Nucleus accumbens (tissue), 56 donors: ENCODE results near the gene GPR156.
"Not testable (repeated sequence)": the region's sequence is repeated elsewhere in the genome, so short reads cannot be mapped to it uniquely, and the experiment has no call there.

Source experiments
- DNase-seq, 56 donors: peaks; one replicate each; lab custom pipeline; 2025; lab: John Stamatoyannopoulos, UW

GPR156 gene

DNA sequence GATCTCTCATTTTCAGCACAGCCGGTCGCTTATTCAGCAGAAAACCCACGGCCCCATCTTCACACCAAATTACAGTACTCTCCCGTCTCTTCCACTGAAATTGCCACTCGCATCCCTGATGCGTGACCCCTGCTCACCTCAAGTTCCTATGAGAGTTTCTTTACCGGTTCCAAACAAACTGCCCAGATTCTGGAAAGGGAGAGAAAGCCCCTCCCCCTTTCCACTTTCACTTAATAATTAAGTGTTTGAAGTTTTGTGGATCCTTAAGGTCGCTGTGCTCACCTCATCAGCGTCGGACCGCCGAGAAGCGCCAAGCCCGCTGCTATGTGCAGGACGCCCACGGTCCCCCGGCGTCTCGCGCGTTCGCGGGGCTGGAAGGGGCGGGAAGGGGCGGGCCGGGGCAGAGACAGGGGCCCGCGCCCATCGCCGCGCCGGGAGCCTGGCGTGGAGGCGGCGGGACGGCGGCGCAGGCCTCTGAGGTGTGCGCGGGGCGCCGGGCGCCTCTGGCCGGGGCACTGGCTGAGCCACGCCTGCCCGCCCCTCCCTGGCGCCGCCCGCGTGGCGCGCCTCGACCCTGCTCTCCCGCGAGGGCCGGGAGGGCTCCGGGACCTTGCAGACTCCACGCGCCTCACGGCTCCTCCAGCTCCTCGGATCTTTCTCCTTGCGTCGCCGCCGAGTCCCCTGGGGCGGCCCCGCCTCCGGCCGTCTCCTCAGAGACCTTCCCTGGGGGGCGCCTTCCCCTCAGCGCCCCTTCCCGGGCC, at the start of gene GPR156:
GPR156 (minus strand) TSS at position 476 of the 761 bp plus-strand sequence. CDS start 41,124 bp downstream, outside the sequence.
- DNase-seq = peak in 1 of 56 donors; percentile 11

DNA sequence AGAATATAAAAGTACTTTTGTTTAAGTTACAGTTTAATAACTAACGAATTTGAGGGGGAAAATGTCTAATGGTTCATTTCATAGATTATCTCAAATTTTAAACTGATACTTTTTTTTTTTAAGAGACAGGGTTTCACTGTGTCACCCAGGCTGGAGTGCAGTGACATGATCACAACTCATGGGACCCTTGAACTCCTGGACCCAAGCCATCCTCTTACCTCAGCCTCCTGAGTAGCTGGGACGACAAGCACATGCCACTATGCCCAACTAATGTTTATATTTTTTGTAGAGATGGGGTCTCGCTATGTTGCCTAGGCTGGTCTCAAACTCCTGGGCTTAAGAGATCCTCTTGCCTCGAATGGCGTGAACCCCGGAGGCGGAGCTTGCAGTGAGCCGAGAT, 47.6 kb upstream of the GPR156 start:
- DNase-seq = no peak

DNA sequence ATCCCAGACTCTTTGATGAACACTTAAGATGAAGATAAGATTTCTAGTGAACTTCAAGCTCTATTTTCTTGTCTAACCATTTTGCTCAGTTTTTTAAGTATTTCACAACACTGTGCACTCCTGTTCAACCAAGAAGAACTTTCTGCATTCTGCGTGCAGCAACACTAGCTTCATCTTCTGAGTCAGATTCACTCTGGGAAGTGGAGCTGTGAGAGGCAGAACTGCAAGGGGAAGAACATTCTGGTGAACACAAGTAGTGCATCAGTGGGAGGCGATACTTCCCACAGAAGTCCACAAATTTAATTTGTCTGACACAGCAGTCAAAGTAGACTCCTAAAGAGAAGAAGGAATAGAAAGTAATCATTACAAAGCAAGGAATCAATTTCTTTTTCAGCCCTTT, 46.1 kb upstream of the GPR156 start:
- DNase-seq = peak in 13 of 56 donors; percentile 20 to 67 (median 39)

DNA sequence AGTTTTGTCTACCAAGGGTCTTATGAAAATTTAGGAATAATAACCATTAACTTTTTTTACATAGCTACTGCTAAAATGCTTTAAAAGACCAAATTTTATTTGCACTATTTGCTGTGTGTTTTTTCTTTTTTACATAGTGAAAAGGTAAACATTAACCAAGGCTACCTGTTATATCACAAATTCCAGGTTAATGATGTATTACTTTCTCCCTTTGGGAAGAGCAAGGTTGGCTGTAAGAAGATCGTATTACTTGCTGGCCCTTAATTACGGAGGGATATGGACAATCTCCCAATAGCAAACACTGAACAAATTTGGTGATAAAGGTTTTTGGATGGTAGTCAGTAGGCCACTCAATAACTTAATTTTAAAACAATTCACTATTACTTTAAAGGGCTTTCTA, 41.8 kb upstream of the GPR156 start:
- no peak for DNase-seq

DNA sequence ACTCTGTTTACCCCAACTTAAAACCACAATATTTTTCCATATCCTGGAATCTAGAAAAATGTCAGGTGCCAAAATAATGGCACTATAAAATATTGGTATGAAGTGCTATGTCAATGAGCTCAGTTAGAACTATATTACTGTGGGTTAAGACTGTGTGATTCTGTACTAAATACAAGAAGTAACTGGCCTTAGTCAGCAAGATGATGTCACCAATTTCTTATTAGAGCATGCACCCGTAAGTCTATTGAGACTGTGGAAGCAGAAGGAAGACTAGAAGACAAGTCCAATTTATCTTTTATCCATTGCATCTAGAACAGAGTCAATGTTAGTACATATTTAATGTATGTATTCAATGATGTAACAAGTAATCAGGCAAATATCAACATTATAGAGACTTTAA, 39.2 kb upstream of the GPR156 start:
- no peak for DNase-seq

DNA sequence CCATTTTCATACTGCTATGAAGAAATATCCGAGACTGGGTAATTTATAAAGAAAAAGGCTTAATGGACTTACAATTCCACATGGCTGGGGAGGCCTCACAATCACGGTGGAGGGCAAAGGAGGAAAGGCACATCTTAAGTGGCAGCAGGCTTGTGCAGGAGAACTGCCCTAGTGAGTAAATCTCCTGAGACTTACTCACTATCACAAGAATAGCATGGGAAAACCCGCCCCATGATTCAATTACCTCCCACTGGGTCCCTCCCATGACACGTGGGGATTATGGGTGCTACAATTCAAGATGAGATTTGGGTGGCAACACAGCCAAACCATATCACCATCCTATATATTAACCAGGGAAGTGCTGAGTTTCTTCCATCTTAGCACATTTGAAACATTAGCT, 38.7 kb upstream of the GPR156 start:
- peak in 3 of 56 donors; percentile 12 to 33 (median 15) for DNase-seq

DNA sequence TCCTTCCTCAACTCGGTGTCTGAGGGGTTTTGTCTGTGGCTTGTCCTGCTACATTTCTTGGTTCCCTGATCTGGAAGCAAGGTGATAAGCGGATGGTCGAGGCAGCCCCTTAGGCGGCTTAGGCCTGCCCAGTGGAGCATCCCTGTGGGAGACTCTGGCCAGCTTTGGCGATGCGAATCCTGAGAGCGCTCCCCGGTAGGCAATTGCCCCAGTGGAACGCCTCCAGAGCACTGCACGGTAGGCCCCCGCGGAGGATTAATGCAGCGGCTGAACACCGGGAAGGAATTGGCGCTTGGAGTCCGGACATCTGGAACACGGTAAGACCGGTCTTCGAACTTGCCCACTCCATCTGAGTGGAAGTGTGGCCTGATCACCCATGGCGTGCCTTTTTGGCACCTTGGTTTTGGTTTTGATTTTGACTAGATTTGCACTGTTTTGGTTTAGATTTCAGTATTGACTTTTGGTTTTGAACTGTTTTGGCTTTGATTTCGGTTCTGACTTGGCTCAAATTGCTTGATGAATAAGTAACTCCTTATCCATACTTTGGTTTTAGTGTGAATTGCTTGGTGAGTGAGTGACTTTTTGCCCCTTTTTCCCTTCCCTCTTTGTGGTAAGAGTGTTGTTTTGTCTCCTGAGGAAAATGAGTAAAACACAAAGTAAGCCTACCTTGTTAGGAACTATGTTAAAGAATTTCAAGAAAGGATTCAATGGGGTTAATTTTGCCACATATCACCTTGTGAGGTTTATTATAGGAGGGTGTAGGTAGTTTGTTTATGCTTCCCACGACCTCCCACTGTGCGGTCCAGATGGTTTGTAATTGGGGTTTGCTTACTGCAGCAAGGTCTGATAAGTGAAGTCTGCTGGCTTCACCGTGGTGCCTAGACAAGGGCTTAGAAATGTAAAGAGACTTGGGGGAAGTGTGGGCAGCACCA, 27.1 kb upstream of the GPR156 start:
- no peak for DNase-seq

DNA sequence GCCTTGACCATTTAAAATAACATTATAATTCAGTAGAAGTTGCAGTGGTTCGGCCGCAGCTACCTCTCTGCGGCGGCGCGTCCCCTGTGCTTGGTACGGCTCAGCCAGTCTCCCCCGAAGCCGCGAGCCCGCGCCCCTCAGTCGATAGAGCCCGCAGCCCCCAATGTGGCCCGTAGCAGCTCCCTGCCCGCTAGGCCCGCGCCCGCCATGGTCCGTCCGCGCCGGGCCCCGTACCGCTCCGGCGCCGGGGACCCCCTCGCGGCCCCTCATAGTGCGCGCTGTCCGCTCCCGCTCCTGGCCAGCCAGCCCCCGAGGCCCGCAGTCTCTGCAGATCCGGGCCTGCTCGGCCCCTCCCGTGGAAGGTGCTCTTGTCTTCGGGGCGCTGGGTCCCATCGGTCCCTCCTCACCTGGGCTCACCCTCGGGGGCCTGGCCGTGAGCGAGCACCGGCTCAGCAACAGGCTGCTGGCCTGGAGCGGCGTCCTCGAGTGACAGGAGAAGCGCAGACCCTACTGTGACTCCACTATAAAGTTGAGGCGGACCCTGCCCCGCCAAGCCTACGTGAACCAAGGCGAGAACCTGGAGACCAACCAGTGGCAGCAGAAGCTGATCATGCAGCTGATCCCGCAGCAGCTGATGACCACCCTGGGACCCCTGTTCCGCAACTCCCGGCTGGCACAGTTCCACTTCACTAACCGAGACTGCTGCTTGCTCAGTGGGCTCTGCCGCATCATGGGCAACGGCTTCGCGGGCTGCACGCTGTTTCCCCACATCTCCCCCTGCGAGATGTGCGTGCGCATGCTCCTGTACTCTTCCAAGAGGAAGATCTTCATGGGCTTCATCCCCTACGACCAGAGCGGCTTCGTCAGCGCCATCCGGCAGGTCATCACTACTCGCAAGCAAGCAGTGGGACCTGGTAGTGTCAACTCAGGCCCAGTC, 21.8 kb upstream of the GPR156 start:
- DNase-seq = no peak

DNA sequence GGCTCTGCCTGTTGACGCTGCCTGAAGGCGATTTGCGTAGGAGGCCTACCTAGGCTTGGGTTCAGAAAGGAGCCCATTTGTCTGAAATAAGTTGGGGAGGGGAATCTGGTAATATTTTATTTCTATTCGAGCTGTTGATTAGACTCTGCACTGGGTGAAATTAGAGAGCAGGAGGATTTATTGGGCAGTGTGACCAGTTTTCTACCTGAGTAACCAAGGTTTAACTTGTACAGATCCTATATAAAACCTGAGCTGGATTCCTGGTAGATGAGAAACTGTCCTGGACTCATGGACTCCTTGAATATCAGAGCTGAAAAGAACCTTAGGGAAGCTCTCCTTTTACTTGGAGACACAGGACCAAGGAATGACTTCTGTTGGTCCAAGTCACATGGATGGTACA, 19.6 kb upstream of the GPR156 start:
- no peak for DNase-seq

DNA sequence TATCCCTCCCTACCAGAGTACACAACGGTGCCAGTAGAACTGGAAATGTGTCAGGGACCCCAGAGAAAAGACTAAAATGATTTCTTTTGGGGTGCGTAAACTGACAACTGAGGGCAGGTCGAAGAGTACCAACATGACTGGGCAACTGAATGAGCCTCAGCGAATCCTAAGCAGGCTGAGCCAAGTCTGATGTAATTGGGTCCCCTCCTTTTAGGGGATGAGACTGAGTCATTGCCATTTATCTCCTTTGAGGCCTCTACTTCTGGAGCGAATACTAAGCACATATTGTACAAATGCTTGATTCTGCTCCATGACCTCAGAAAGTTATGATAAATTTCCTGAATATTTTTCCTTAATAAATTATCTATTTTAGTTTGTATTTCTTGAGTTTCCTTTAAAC, 17.3 kb upstream of the GPR156 start:
- DNase-seq = no peak

DNA sequence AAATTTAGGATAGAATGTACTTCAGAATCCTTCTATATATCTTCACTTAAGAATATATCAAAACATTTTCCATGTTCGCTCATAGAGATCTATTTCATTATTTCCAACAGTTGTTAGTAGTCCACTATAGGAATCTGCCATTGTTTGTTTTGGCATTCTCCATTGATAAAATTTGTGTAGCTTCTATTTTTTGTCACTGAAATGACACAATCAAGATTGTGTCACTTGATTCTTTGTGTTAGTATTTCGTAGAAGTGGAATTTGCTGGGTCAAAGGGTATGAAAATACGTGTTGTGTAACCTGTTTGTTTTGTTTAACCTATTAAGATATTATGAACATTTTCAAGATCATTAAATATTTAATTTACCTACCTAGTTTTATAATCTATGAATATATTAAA, 15.9 kb upstream of the GPR156 start:
- DNase-seq = no peak

DNA sequence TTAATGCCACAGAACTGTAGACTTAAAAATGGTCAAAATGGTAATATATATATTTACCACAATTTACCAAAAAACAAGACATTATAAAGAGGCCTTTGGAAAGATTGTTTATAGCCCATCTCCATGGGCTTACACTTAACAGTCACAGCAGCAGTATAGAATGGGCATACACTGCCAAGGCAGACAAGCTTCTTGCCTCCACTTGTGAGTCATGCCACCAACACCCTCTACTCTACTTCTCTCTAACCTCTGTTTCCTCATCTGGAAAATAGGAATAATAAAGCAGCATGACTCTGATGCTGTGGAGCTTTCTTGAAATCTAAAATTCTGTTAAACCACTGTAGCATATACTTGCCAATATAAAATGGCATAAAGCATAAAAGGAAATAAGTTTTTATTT, 14.4 kb upstream of the GPR156 start:
- no peak for DNase-seq

DNA sequence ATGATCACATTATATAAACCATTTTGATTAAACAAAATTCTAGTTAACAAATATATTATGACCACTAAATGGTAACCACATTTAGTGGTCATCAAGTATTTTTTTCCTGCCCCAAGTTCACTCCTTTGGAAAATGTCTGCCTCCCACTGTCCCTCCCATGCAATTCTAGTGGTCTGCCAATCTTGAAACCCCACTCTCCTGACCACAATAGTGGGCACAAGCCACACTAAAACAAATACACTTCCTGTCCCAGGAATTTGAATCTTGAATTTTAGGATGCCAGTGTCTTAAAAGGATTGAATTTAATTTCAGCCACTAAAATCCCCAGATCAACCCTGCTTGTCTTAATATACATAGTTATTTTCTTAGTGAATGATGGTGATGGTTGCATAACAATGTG, 14.0 kb upstream of the GPR156 start:
- DNase-seq = no peak

DNA sequence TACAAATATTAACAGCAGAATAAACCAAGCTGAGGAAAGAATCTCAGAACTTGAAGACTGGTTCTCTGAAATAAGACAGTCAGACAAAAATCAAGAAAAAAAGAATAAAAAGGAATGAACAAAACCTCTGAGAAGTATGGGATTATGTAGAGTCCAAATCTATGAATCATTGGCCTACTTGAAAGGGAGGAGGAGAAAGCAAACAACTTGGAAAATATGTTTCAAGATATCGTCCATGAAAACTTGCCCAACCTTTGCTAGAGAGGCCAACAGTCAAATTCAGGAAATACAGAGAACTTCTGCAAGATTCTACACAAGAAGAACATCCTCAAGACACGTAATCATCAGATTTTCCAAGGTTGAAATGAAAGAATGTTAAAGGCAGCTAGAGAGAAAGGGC, 6.5 kb upstream of the GPR156 start:
- DNase-seq = not testable (repeated sequence)

DNA sequence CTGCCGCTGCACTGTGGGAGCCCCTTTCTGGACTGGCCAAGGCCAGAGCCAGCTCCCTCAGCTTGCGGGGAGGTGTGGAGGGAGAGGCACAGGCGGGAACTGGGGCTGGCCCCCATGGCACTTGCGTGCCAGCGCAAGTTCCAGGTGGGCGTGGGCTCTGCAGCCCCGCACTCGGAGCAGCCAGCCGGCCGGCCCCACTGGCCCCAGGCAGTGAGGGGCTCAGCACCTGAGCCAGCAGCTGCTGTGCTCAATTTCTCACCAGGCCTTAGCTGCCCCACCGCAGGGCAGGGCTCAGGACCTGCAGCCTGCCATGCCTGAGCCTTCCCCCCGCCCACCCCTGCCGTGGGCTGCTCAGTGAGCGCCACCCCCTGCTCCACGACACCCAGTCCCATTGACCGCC, 4.6 kb upstream of the GPR156 start:
- DNase-seq = no peak

DNA sequence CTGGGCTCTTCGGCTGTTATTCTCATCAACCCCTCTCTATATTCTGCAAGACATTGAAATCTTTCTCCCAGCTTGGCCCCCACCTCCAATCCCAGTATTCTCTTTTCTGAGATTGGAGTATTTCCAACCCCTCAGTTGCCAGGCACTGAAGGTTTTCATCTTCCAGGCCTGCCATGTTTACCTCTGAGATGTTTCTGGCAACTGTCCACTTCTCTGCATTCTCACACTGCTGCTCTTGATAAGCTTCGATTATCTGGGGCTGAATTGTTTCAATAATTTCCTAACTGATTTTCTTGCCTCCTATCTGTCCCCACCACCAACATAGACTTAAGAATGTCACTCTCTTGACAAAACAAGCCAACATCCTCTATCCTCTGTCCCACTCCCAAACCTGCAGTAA, 1.4 kb upstream of the GPR156 start:
- DNase-seq = no peak

DNA sequence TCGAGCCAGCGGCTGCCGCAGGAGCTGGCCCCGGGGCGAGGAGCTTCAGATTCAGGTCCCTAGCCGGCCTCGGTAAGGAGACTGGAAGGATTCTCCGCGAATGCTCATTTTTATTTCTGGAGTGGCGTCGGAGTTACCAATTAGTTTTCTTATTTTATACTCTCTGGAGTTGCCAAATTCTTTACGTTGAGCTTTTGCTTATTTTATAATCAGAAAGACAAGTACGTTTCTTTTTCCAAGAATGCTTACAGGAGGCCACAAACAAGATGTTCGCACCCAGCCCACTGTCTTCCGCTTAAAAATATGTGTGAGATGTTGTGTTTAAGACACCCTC, 453 bp upstream of the GPR156 start:
- DNase-seq = no peak

DNA sequence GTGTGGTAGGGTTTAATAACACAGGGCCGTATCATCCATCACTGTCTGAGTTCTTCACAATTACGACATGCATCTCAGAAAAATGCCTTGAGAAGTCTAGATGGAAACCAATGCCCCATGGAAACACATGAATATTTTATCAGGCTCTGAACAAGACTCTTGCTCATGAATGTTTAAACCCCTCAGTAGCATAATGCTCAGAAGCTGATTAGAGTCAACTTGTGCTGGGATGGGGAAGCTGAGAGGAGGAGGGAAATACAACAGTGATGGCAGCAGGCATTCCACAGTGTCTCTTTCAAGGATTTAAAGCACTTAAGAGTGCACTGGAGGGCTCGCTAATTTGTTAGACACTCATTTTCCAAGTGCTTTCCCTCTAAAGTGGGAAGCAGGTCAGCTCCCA, 3.8 kb downstream of the GPR156 start:
- DNase-seq = no peak

DNA sequence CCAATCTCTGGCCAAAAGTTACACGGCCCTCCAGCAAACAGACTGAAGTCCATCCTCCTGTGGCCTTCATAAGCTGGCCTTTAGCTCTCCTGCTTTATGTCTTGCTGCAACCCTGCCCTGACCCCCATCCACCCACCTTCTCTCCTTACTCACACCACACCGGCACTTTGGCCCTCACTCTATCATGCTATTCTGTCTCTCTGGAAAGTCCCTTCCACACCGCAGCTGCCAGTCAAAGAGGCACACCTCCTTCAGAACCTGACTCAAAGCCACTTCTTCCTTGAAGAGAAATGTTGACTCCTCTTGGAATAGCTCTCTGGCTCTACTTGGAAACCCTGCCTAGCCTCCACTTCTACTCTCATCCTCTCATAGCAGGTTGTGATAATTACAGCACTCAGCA, 4.5 kb downstream of the GPR156 start:
- no peak for DNase-seq

DNA sequence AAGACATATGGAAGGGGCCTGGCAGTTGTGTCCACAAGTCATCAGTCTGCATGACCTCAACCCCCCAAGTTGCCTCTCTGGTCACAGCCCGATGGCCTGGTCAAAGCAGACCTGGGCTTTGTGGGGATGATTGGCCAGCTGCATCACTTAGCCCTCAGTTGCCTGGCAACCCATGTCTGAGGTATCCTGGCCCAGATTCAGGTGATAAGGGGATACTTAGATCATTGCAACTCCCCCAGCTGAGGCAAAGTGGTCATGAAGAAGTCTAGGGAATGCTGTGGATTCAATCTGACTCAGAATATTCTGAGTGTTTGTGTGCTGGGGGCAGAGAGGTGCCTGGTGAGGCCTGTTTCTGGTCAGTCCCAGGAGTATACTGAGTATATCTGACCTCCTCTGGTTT, 5.0 kb downstream of the GPR156 start:
- DNase-seq = no peak

DNA sequence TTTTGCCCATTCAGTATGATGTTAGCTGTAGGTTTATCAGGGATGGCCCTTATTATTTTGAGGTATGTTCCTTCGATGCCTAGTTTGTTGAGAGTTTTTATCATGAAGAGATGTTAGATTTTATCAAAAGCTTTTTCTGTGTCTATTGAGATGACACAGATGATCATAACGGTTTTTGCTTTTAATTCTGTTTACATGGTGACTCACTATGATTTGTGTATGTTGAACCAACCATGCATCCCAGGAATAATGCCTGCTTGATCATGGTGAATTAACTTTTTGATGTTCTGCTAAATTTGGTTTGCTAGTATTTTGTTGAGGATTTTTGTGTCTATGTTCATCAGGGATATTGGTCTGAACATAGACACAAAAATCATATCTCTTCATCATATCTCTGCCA, 8.3 kb downstream of the GPR156 start:
- no peak for DNase-seq
